ENCODE data around the gene YY2.
"Not testable (repeated sequence)": the region's sequence is repeated elsewhere in the genome, so short reads cannot be mapped to it uniquely, and the experiment has no call there.

YY2 gene

GRCh38 chrX:21855937-21856415, at the start of gene YY2:
Gene YY2, plus strand, starts transcription at chrX:21855987. Its CDS starts 498 bp downstream, at chrX:21856485.
- no peak within 1 kb of the TSS for H3K4me3 ChIP-seq (ENCODE audit: low read length)

GRCh38 chrX:21806691-21807090, 49.1 kb upstream of the YY2 start:
- Histone ChIP-seq H3K4me3 (ENCODE audit: low read length) (no peak overlapping the region), H3K36me3 (ENCODE audit: control insufficient read depth, insufficient read depth, low read length, severe bottlenecking) (no peaks in the 10 kb centered on the region)
- no peak for DNase-seq (ENCODE audit: low read depth)

More at GRCh38 chrX:21855937-21856415, at the start of gene YY2:
- no peak for DNase-seq (ENCODE audit: low read depth)
- Histone ChIP-seq H3K36me3 (ENCODE audit: control insufficient read depth, insufficient read depth, low read length, severe bottlenecking) (peaks cover 28% of the 10 kb centered on the region), H3K9ac (ENCODE audit: low read length) (no peak within 1 kb of the TSS), H3K9me3 (ENCODE audit: control insufficient read depth, low read length) (no peaks in the 10 kb centered on the region), H3K4me1 (ENCODE audit: control insufficient read depth, insufficient read depth, low read length) (no peaks in the 10 kb centered on the region), H3K27me3 (replicated peaks; ENCODE audit: control insufficient read depth, insufficient read depth, low read length) (no peaks in the 10 kb centered on the region)

GRCh38 chrX:21811832-21812231, 44.0 kb upstream of the YY2 start:
- Histone ChIP-seq H3K27me3 (replicated peaks; ENCODE audit: control insufficient read depth, insufficient read depth, low read length) (peaks cover 26% of the 10 kb centered on the region), H3K9ac (ENCODE audit: low read length) (no peak overlapping the region), H3K36me3 (ENCODE audit: control insufficient read depth, insufficient read depth, low read length, severe bottlenecking) (no peaks in the 10 kb centered on the region), H3K9me3 (ENCODE audit: control insufficient read depth, low read length) (peaks cover 12% of the 10 kb centered on the region), H3K4me3 (ENCODE audit: low read length) (no peak overlapping the region), H3K4me1 (ENCODE audit: control insufficient read depth, insufficient read depth, low read length) (no peaks in the 10 kb centered on the region)
- DNase-seq (ENCODE audit: low read depth) = no peak

More at GRCh38 chrX:21806691-21807090, 49.1 kb upstream of the YY2 start:
- H3K9ac ChIP-seq (ENCODE audit: low read length) = no peak overlapping the region
- H3K4me1 ChIP-seq (ENCODE audit: control insufficient read depth, insufficient read depth, low read length) = no peaks in the 10 kb centered on the region
- H3K27me3 ChIP-seq (replicated peaks; ENCODE audit: control insufficient read depth, insufficient read depth, low read length) = peaks cover 14% of the 10 kb centered on the region
- H3K9me3 ChIP-seq (ENCODE audit: control insufficient read depth, low read length) = peaks cover 5% of the 10 kb centered on the region

GRCh38 chrX:21812628-21813027, 43.2 kb upstream of the YY2 start:
- no peaks in the 10 kb centered on the region for H3K36me3 ChIP-seq (ENCODE audit: control insufficient read depth, insufficient read depth, low read length, severe bottlenecking)
- peaks cover 26% of the 10 kb centered on the region for H3K27me3 ChIP-seq (replicated peaks; ENCODE audit: control insufficient read depth, insufficient read depth, low read length)
- peaks cover 12% of the 10 kb centered on the region for H3K9me3 ChIP-seq (ENCODE audit: control insufficient read depth, low read length)
- H3K4me1 ChIP-seq (ENCODE audit: control insufficient read depth, insufficient read depth, low read length) = no peaks in the 10 kb centered on the region
- H3K4me3 ChIP-seq (ENCODE audit: low read length) = no peak overlapping the region
- H3K9ac ChIP-seq (ENCODE audit: low read length) = no peak overlapping the region
- DNase-seq (ENCODE audit: low read depth) = no peak

GRCh38 chrX:21813612-21814368, 42.0 kb upstream of the YY2 start:
- Histone ChIP-seq H3K4me1 (ENCODE audit: control insufficient read depth, insufficient read depth, low read length) (no peaks in the 10 kb centered on the region), H3K9me3 (ENCODE audit: control insufficient read depth, low read length) (peaks cover 12% of the 10 kb centered on the region), H3K9ac (ENCODE audit: low read length) (no peak overlapping the region), H3K27me3 (replicated peaks; ENCODE audit: control insufficient read depth, insufficient read depth, low read length) (peaks cover 30% of the 10 kb centered on the region), H3K4me3 (ENCODE audit: low read length) (no peak overlapping the region), H3K36me3 (ENCODE audit: control insufficient read depth, insufficient read depth, low read length, severe bottlenecking) (no peaks in the 10 kb centered on the region)
- DNase-seq (ENCODE audit: low read depth) = no peak

GRCh38 chrX:21816136-21816535, 39.7 kb upstream of the YY2 start:
- Histone ChIP-seq H3K27me3 (replicated peaks; ENCODE audit: control insufficient read depth, insufficient read depth, low read length) (peaks cover 18% of the 10 kb centered on the region), H3K9me3 (ENCODE audit: control insufficient read depth, low read length) (peaks cover 12% of the 10 kb centered on the region), H3K9ac (ENCODE audit: low read length) (no peak overlapping the region), H3K36me3 (ENCODE audit: control insufficient read depth, insufficient read depth, low read length, severe bottlenecking) (no peaks in the 10 kb centered on the region), H3K4me3 (ENCODE audit: low read length) (no peak overlapping the region), H3K4me1 (ENCODE audit: control insufficient read depth, insufficient read depth, low read length) (no peaks in the 10 kb centered on the region)
- no peak for DNase-seq (ENCODE audit: low read depth)

GRCh38 chrX:21820170-21820569, 35.6 kb upstream of the YY2 start:
- H3K9me3 ChIP-seq (ENCODE audit: control insufficient read depth, low read length); DNase-seq (ENCODE audit: low read depth); H3K9ac ChIP-seq (ENCODE audit: low read length); H3K36me3 ChIP-seq (ENCODE audit: control insufficient read depth, insufficient read depth, low read length, severe bottlenecking); H3K4me1 ChIP-seq (ENCODE audit: control insufficient read depth, insufficient read depth, low read length); H3K4me3 ChIP-seq (ENCODE audit: low read length); H3K27me3 ChIP-seq (replicated peaks; ENCODE audit: control insufficient read depth, insufficient read depth, low read length): not testable (repeated sequence)

- H3K27me3 ChIP-seq (replicated peaks; ENCODE audit: control insufficient read depth, insufficient read depth, low read length) = peaks cover 4% of the 10 kb centered on the region
These were observed 33.9 kb upstream of the YY2 start for GRCh38 chrX:21821875-21822274.

GRCh38 chrX:21831496-21831895, 24.3 kb upstream of the YY2 start:
- Histone ChIP-seq H3K9me3 (ENCODE audit: control insufficient read depth, low read length) (no peaks in the 10 kb centered on the region), H3K36me3 (ENCODE audit: control insufficient read depth, insufficient read depth, low read length, severe bottlenecking) (no peaks in the 10 kb centered on the region), H3K4me1 (ENCODE audit: control insufficient read depth, insufficient read depth, low read length) (no peaks in the 10 kb centered on the region), H3K9ac (ENCODE audit: low read length) (no peak overlapping the region), H3K27me3 (replicated peaks; ENCODE audit: control insufficient read depth, insufficient read depth, low read length) (peaks cover 4% of the 10 kb centered on the region), H3K4me3 (ENCODE audit: low read length) (no peak overlapping the region)
- DNase-seq (ENCODE audit: low read depth) = no peak

More at GRCh38 chrX:21821875-21822274, 33.9 kb upstream of the YY2 start:
- Histone ChIP-seq H3K4me3 (ENCODE audit: low read length) (no peak overlapping the region), H3K9me3 (ENCODE audit: control insufficient read depth, low read length) (no peaks in the 10 kb centered on the region), H3K36me3 (ENCODE audit: control insufficient read depth, insufficient read depth, low read length, severe bottlenecking) (no peaks in the 10 kb centered on the region), H3K9ac (ENCODE audit: low read length) (no peak overlapping the region), H3K4me1 (ENCODE audit: control insufficient read depth, insufficient read depth, low read length) (no peaks in the 10 kb centered on the region)
- DNase-seq (ENCODE audit: low read depth) = no peak

GRCh38 chrX:21837056-21837455, 18.7 kb upstream of the YY2 start:
- Histone ChIP-seq H3K9ac (ENCODE audit: low read length) (no peak overlapping the region), H3K27me3 (replicated peaks; ENCODE audit: control insufficient read depth, insufficient read depth, low read length) (peaks cover 4% of the 10 kb centered on the region), H3K36me3 (ENCODE audit: control insufficient read depth, insufficient read depth, low read length, severe bottlenecking) (no peaks in the 10 kb centered on the region), H3K9me3 (ENCODE audit: control insufficient read depth, low read length) (no peaks in the 10 kb centered on the region), H3K4me3 (ENCODE audit: low read length) (no peak overlapping the region), H3K4me1 (ENCODE audit: control insufficient read depth, insufficient read depth, low read length) (no peaks in the 10 kb centered on the region)
- no peak for DNase-seq (ENCODE audit: low read depth)

GRCh38 chrX:21838937-21839333, 16.9 kb upstream of the YY2 start:
- H3K9me3 ChIP-seq (ENCODE audit: control insufficient read depth, low read length) = no peaks in the 10 kb centered on the region
- no peaks in the 10 kb centered on the region for H3K36me3 ChIP-seq (ENCODE audit: control insufficient read depth, insufficient read depth, low read length, severe bottlenecking)
- peak overlapping the region; percentile 97 for H3K9ac ChIP-seq (ENCODE audit: low read length)
- peak; percentile 57 for DNase-seq (ENCODE audit: low read depth)
- no peaks in the 10 kb centered on the region for H3K4me1 ChIP-seq (ENCODE audit: control insufficient read depth, insufficient read depth, low read length)
- no peaks in the 10 kb centered on the region for H3K27me3 ChIP-seq (replicated peaks; ENCODE audit: control insufficient read depth, insufficient read depth, low read length)
- peak overlapping the region; percentile 88 for H3K4me3 ChIP-seq (ENCODE audit: low read length)
